Activated T-helper 17 cell treated with anti-CD3 and anti-CD28 coated beads, Interleukin-2, amount 50 U/mL, for 72 hours (primary cell): Measurements from ENCODE around the gene RNF151. TPM values are rescaled to one million over a fixed set of nuclear protein-coding genes. Genes with fewer than 3 reads are reported as not detected.

Experiments used
- ATAC-seq: fragments of 150-1000 bp; cut with Tn5 transposase; replicated peaks from 2 replicates; pipeline ENCODE4 v1.10.0; 2021; ENCODE audit warnings: mild to moderate bottlenecking, moderate library complexity
- H3K27ac Mint-ChIP-seq: one replicate; pipeline ENCODE4 v1.8.0; 2022; ENCODE audit warnings: mixed read lengths
- H3K27me3 Mint-ChIP-seq: one replicate; pipeline ENCODE4 v1.8.0; 2022; ENCODE audit warnings: mixed read lengths
- H3K36me3 Mint-ChIP-seq: one replicate; pipeline ENCODE4 v1.8.0; 2022; ENCODE audit warnings: low read depth, mild to moderate bottlenecking, mixed read lengths
- H3K4me1 Mint-ChIP-seq: one replicate; pipeline ENCODE4 v1.8.0; 2022; ENCODE audit warnings: mixed read lengths
- H3K4me3 Mint-ChIP-seq: one replicate; pipeline ENCODE4 v1.8.0; 2022; ENCODE audit warnings: mild to moderate bottlenecking, mixed read lengths
- H3K9me3 Mint-ChIP-seq: one replicate; pipeline ENCODE4 v1.8.0; 2022; ENCODE audit warnings: mixed read lengths
- total RNA-seq, 2 donors: library from RNA; stranded (reverse); gene quantifications; one replicate each; pipeline ENCODE4 v1.2.3, GENCODE V29; 2022

RNF151 gene
- total RNA-seq, 2 donors from 2014 or later, result 0.32 TPM; not detected in 1

GRCh38 chr16:1976951-1977874 is 10.6 kb downstream of the RNF151 start:
- Mint-ChIP-seq H3K9me3 (no peaks in the 10 kb centered on the region), H3K4me3 (no peak overlapping the region), H3K27me3 (peaks cover 3% of the 10 kb centered on the region), H3K4me1 (peaks cover 5% of the 10 kb centered on the region), H3K27ac (no peak overlapping the region), H3K36me3 (peaks cover 52% of the 10 kb centered on the region)
- no peak for ATAC-seq

GRCh38 chr16:1977875-1978268 is 11.2 kb downstream of the RNF151 start:
- Mint-ChIP-seq H3K4me3 (no peak overlapping the region), H3K9me3 (no peaks in the 10 kb centered on the region), H3K36me3 (peaks cover 48% of the 10 kb centered on the region), H3K27ac (no peak overlapping the region), H3K27me3 (peaks cover 4% of the 10 kb centered on the region), H3K4me1 (peaks cover 2% of the 10 kb centered on the region)
- no peak for ATAC-seq

GRCh38 chr16:1978476-1979120 is 11.9 kb downstream of the RNF151 start:
- Mint-ChIP-seq H3K9me3 (no peaks in the 10 kb centered on the region), H3K4me1 (no peaks in the 10 kb centered on the region), H3K27ac (no peak overlapping the region), H3K4me3 (no peak overlapping the region), H3K36me3 (peaks cover 45% of the 10 kb centered on the region), H3K27me3 (peaks cover 8% of the 10 kb centered on the region)
- no peak for ATAC-seq

- no peak overlapping the region for H3K27ac Mint-ChIP-seq
- H3K4me1 Mint-ChIP-seq, result no peaks in the 10 kb centered on the region
- H3K4me3 Mint-ChIP-seq, result no peak overlapping the region
- peaks cover 8% of the 10 kb centered on the region for H3K27me3 Mint-ChIP-seq
- H3K9me3 Mint-ChIP-seq, result no peaks in the 10 kb centered on the region
- ATAC-seq, result no peak
- peaks cover 45% of the 10 kb centered on the region for H3K36me3 Mint-ChIP-seq
Observed at GRCh38 chr16:1979271-1980029, 12.8 kb downstream of the RNF151 start.

- Mint-ChIP-seq H3K27me3 (peaks cover 8% of the 10 kb centered on the region), H3K36me3 (peaks cover 37% of the 10 kb centered on the region), H3K9me3 (no peaks in the 10 kb centered on the region), H3K4me1 (no peaks in the 10 kb centered on the region), H3K4me3 (no peak overlapping the region), H3K27ac (no peak overlapping the region)
- no peak for ATAC-seq
Observed at GRCh38 chr16:1980030-1980769, 13.5 kb downstream of the RNF151 start.

- H3K27ac Mint-ChIP-seq, result no peak overlapping the region
Observed at GRCh38 chr16:1980770-1981087, 14.1 kb downstream of the RNF151 start.

GRCh38 chr16:1981398-1981836 is 14.8 kb downstream of the RNF151 start, which contains the start of gene NOXO1:
Gene NOXO1 (minus strand): TSS chr16:1981469. CDS start chr16:1981179, 290 bp downstream.
- Mint-ChIP-seq H3K9me3 (no peaks in the 10 kb centered on the region), H3K27me3 (peaks cover 8% of the 10 kb centered on the region), H3K36me3 (peaks cover 25% of the 10 kb centered on the region), H3K27ac (no peak within 1 kb of the TSS), H3K4me3 (peak within 1 kb of the TSS; percentile 79), H3K4me1 (no peaks in the 10 kb centered on the region)
- ATAC-seq, result no peak

More at GRCh38 chr16:1980770-1981087, 14.1 kb downstream of the RNF151 start:
- H3K27me3 Mint-ChIP-seq, result peaks cover 8% of the 10 kb centered on the region
- peaks cover 32% of the 10 kb centered on the region for H3K36me3 Mint-ChIP-seq
- no peak for ATAC-seq
- no peaks in the 10 kb centered on the region for H3K4me1 Mint-ChIP-seq
- no peak overlapping the region for H3K4me3 Mint-ChIP-seq
- no peaks in the 10 kb centered on the region for H3K9me3 Mint-ChIP-seq

GRCh38 chr16:1982013-1982433 is 15.4 kb downstream of the RNF151 start:
- Mint-ChIP-seq H3K27ac (no peak overlapping the region), H3K36me3 (peaks cover 19% of the 10 kb centered on the region), H3K9me3 (no peaks in the 10 kb centered on the region), H3K4me3 (peak overlapping the region; percentile 79), H3K27me3 (peaks cover 8% of the 10 kb centered on the region), H3K4me1 (no peaks in the 10 kb centered on the region)
- no peak for ATAC-seq

- ATAC-seq, result no peak
- no peaks in the 10 kb centered on the region for H3K4me1 Mint-ChIP-seq
- peaks cover 8% of the 10 kb centered on the region for H3K27me3 Mint-ChIP-seq
- peaks cover 9% of the 10 kb centered on the region for H3K36me3 Mint-ChIP-seq
- H3K4me3 Mint-ChIP-seq, result peak overlapping the region; percentile 79
- no peak overlapping the region for H3K27ac Mint-ChIP-seq
- no peaks in the 10 kb centered on the region for H3K9me3 Mint-ChIP-seq
Observed at GRCh38 chr16:1982991-1983543, 16.4 kb downstream of the RNF151 start.

- Mint-ChIP-seq H3K27me3 (peaks cover 11% of the 10 kb centered on the region), H3K36me3 (peaks cover 2% of the 10 kb centered on the region), H3K9me3 (no peaks in the 10 kb centered on the region), H3K4me3 (peak within 1 kb of the TSS; percentile 79), H3K27ac (peak within 1 kb of the TSS; percentile 61), H3K4me1 (no peaks in the 10 kb centered on the region)
- peak; percentile 92 for ATAC-seq
Observed at GRCh38 chr16:1983544-1984346, 17.1 kb downstream of the RNF151 start, which contains the start of gene GFER. Gene GFER (plus strand): TSS chr16:1984193. CDS start chr16:1984219, 26 bp downstream.

- Mint-ChIP-seq H3K9me3 (no peaks in the 10 kb centered on the region), H3K4me1 (no peaks in the 10 kb centered on the region), H3K4me3 (peak overlapping the region; percentile 79), H3K27ac (peak overlapping the region; percentile 61), H3K27me3 (peaks cover 14% of the 10 kb centered on the region), H3K36me3 (no peaks in the 10 kb centered on the region)
- peak; percentile 34 for ATAC-seq
Observed at GRCh38 chr16:1984347-1985225, 17.9 kb downstream of the RNF151 start.

- H3K4me3 Mint-ChIP-seq, result peak overlapping the region; percentile 79
- H3K27me3 Mint-ChIP-seq, result peaks cover 14% of the 10 kb centered on the region
- no peaks in the 10 kb centered on the region for H3K4me1 Mint-ChIP-seq
- no peaks in the 10 kb centered on the region for H3K9me3 Mint-ChIP-seq
- no peak overlapping the region for H3K27ac Mint-ChIP-seq
- no peaks in the 10 kb centered on the region for H3K36me3 Mint-ChIP-seq
- no peak for ATAC-seq
Observed at GRCh38 chr16:1985466-1986150, 19.0 kb downstream of the RNF151 start.
